Body of pancreas (tissue), 4 donors: ENCODE results near the gene MED27.

Source experiments
- POLR2A ChIP-seq, 3 donors: fragments of 450-650 bp; IDR thresholded peaks; one replicate each; pipeline ENCODE4 v1.6.1; 2016; ENCODE audit warnings: antibody characterized with exemption in 3 of 3, mild to moderate bottlenecking in 2 of 3
- TF ChIP-seq, protein P1 (sequence below), 7 experiments: fragments of 450-650 bp in 4 of 7; fragments of 200-600 bp in 3 of 7; sonication (generic) in 3 of 7; IDR thresholded peaks; one replicate each; pipeline ENCODE4 v1.5.1; 2016 to 2019; ENCODE audit warnings: antibody characterized with exemption in 7 of 7

DNA sequence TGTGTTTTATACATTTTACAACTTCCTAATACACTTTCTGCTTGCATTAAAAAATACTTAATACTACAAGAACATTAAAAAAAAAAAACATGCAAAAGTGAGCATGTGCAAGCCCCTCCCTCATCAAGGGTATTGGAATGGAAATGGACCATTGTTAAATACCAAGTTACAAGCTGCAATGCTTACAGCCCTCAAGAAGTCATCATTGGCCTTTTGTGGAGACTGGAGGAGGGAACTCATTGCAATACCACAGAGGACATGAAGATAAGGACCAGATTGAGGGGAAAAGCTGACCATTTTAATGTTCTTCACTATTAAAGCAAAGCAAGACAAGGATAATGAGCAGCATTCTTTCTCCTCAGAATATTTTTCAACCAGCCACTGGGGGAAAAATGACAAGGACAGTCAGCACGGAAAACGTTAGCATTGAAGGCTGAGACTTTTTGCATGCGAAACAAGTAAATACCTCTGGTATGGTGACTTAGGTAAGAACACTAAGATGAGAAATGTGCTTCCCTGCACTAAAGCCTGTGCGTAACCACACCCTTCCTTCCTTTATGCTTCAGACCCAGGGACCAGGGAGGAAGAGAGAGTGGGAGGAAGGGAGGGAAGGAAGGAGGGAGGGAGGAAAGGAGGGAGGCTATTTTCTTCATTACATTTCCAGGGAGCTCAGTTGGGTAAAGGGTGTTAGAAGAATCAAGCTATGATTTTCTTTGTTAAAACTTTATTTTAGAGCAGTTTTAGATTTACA is 198.7 kb downstream of the MED27 start:
- TF ChIP-seq, protein P1, sequence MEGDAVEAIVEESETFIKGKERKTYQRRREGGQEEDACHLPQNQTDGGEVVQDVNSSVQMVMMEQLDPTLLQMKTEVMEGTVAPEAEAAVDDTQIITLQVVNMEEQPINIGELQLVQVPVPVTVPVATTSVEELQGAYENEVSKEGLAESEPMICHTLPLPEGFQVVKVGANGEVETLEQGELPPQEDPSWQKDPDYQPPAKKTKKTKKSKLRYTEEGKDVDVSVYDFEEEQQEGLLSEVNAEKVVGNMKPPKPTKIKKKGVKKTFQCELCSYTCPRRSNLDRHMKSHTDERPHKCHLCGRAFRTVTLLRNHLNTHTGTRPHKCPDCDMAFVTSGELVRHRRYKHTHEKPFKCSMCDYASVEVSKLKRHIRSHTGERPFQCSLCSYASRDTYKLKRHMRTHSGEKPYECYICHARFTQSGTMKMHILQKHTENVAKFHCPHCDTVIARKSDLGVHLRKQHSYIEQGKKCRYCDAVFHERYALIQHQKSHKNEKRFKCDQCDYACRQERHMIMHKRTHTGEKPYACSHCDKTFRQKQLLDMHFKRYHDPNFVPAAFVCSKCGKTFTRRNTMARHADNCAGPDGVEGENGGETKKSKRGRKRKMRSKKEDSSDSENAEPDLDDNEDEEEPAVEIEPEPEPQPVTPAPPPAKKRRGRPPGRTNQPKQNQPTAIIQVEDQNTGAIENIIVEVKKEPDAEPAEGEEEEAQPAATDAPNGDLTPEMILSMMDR (IDR thresholded peaks at IDR 0.05), result no peak
- no peak for TF ChIP-seq POLR2A (IDR thresholded peaks at IDR 0.05)
